Liver (tissue), 3 donors: ENCODE results near the gene TRIOBP.

Experiments used
- CTCF ChIP-seq: fragments of 150-350 bp; IDR thresholded peaks from 2 replicates; pipeline ENCODE4 v1.5.1; 2017; ENCODE audit warnings: improper control_type of control experiment, low read depth, low read length; ENCODE audit not compliant: missing input control
- JUND ChIP-seq, 2 donors: IDR thresholded peaks; 2 replicates each; pipeline ENCODE4 v1.6.1; 2016; ENCODE audit warnings: antibody characterized with exemption in 2 of 2
- donor health status: healthy.
- donor health status: healthy.

- TF ChIP-seq JUND (IDR thresholded peaks at IDR 0.05) (no peak), CTCF (no peak)
These were observed 49.7 kb downstream of the TRIOBP start for GRCh38 chr22:37746366-37747079.
